Measurements from ENCODE around the gene SLC12A4. TPM values are rescaled to one million over a fixed set of nuclear protein-coding genes. Genes with fewer than 3 reads are reported as not detected.

The SLC12A4 gene
- total and polyA plus RNA-seq, 2 of the 13 experiments (the other 11 are each of a cell fraction or from before 2014, with no cell fraction given) = 65.1 to 84.3 TPM

DNA sequence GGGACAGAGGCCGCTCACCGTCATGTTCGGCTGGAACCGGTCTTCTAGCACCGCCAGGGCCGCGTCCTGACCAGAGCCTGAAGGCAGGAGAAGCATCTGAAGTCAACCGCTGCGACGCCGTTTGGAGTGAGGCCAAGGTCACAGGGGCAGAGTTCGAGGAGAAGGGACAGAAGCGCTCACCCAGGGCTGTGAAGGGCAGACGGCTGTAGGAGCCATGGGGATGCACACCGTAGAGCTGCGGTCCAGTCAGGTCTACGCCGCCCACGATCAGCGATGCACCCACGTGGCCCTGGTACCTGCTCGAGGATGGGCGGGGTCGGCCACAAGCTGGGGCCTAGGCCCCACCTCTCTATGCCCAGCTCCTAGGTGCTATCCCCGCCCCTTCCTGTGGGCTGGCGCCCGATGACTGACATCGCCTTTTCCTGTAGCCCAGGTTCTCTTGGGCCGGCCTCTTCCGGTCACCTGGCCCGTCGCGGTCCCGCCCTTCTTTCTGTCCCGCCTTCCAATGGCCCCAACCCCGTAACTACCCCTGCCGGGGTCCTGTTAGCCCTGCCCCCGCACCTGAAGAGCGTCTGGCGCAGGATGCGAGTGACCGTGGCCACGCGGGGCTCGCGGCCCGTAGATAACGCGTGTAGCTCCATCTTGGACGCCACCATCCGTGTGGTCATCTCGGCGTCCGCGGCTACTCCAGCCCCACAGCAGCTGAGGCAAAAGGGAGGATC lies 32.9 kb downstream of the SLC12A4 start (continued):
- TF ChIP-seq, protein P1, sequence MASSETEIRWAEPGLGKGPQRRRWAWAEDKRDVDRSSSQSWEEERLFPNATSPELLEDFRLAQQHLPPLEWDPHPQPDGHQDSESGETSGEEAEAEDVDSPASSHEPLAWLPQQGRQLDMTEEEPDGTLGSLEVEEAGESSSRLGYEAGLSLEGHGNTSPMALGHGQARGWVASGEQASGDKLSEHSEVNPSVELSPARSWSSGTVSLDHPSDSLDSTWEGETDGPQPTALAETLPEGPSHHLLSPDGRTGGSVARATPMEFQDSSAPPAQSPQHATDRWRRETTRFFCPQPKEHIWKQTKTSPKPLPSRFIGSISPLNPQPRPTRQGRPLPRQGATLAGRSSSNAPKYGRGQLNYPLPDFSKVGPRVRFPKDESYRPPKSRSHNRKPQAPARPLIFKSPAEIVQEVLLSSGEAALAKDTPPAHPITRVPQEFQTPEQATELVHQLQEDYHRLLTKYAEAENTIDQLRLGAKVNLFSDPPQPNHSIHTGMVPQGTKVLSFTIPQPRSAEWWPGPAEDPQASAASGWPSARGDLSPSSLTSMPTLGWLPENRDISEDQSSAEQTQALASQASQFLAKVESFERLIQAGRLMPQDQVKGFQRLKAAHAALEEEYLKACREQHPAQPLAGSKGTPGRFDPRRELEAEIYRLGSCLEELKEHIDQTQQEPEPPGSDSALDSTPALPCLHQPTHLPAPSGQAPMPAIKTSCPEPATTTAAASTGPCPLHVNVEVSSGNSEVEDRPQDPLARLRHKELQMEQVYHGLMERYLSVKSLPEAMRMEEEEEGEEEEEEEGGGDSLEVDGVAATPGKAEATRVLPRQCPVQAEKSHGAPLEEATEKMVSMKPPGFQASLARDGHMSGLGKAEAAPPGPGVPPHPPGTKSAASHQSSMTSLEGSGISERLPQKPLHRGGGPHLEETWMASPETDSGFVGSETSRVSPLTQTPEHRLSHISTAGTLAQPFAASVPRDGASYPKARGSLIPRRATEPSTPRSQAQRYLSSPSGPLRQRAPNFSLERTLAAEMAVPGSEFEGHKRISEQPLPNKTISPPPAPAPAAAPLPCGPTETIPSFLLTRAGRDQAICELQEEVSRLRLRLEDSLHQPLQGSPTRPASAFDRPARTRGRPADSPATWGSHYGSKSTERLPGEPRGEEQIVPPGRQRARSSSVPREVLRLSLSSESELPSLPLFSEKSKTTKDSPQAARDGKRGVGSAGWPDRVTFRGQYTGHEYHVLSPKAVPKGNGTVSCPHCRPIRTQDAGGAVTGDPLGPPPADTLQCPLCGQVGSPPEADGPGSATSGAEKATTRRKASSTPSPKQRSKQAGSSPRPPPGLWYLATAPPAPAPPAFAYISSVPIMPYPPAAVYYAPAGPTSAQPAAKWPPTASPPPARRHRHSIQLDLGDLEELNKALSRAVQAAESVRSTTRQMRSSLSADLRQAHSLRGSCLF (CRISPR knock-in tag; IDR thresholded peaks at IDR 0.05; ENCODE audit: borderline replicate concordance) = no peak
- TF ChIP-seq DMAP1 (CRISPR knock-in tag; IDR thresholded peaks at IDR 0.05) (peak; percentile 71; the same call in 1 of the 2 replicates), SMARCE1 (IDR thresholded peaks at IDR 0.05; ENCODE audit: borderline replicate concordance) (no peak), ZNF12 (CRISPR knock-in tag; IDR thresholded peaks at IDR 0.05) (peak; percentile 83), SAFB2 (CRISPR knock-in tag; IDR thresholded peaks at IDR 0.05; ENCODE audit: borderline replicate concordance, low read depth) (no peak; the same call in 1 of the 2 replicates), ZNF773 (CRISPR knock-in tag; IDR thresholded peaks at IDR 0.05; ENCODE audit: borderline replicate concordance) (peak; percentile 79; the same call in 1 of the 2 replicates), ZNF24 (IDR thresholded peaks at IDR 0.05) (no peak), ZBTB38 (CRISPR knock-in tag; IDR thresholded peaks at IDR 0.05) (peak; percentile 74; the same call in 1 of the 2 replicates), NFATC3 (CRISPR knock-in tag; IDR thresholded peaks at IDR 0.05) (peak; percentile 98), ZNF3 (CRISPR knock-in tag; IDR thresholded peaks at IDR 0.05) (no peak), TEAD3 (CRISPR knock-in tag; optimal IDR thresholded peaks at IDR 0.05; ENCODE audit: borderline replicate concordance) (peak; percentile 14), ATF1 (CRISPR knock-in tag; IDR thresholded peaks at IDR 0.05) (no peak), ZNF720 (CRISPR knock-in tag; IDR thresholded peaks at IDR 0.05) (peak; percentile 61; the same call in 1 of the 2 replicates), GTF3A (CRISPR knock-in tag; conservative IDR thresholded peaks at IDR 0.05) (peak; percentile 96), FOXP1 (IDR thresholded peaks at IDR 0.05) (no peak), FOXP1 (CRISPR knock-in tag; IDR thresholded peaks at IDR 0.05) (no peak), SNAI1 (CRISPR knock-in tag; IDR thresholded peaks at IDR 0.05; ENCODE audit: borderline replicate concordance) (peak; percentile 93; the same call in 1 of the 2 replicates), MTA3 (CRISPR knock-in tag; IDR thresholded peaks at IDR 0.05) (no peak), NONO (IDR thresholded peaks at IDR 0.05) (no peak), NONO (CRISPR knock-in tag; conservative IDR thresholded peaks at IDR 0.05) (peak; percentile 73), ATF7 (IDR thresholded peaks at IDR 0.05) (no peak), ATF7 (CRISPR knock-in tag; IDR thresholded peaks at IDR 0.05) (peak; percentile 71), CHD4 (IDR thresholded peaks at IDR 0.05; ENCODE audit: borderline replicate concordance, low read length) (no peak)
- TF ChIP-seq, protein P2, sequence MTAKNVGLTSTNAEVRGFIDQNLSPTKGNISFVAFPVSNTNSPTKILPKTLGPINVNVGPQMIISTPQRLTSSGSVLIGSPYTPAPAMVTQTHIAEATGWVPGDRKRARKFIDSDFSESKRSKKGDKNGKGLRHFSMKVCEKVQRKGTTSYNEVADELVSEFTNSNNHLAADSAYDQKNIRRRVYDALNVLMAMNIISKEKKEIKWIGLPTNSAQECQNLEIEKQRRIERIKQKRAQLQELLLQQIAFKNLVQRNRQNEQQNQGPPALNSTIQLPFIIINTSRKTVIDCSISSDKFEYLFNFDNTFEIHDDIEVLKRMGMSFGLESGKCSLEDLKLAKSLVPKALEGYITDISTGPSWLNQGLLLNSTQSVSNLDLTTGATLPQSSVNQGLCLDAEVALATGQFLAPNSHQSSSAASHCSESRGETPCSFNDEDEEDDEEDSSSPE (CRISPR knock-in tag; IDR thresholded peaks at IDR 0.05) = peak; percentile 76
- TF ChIP-seq, protein P3, sequence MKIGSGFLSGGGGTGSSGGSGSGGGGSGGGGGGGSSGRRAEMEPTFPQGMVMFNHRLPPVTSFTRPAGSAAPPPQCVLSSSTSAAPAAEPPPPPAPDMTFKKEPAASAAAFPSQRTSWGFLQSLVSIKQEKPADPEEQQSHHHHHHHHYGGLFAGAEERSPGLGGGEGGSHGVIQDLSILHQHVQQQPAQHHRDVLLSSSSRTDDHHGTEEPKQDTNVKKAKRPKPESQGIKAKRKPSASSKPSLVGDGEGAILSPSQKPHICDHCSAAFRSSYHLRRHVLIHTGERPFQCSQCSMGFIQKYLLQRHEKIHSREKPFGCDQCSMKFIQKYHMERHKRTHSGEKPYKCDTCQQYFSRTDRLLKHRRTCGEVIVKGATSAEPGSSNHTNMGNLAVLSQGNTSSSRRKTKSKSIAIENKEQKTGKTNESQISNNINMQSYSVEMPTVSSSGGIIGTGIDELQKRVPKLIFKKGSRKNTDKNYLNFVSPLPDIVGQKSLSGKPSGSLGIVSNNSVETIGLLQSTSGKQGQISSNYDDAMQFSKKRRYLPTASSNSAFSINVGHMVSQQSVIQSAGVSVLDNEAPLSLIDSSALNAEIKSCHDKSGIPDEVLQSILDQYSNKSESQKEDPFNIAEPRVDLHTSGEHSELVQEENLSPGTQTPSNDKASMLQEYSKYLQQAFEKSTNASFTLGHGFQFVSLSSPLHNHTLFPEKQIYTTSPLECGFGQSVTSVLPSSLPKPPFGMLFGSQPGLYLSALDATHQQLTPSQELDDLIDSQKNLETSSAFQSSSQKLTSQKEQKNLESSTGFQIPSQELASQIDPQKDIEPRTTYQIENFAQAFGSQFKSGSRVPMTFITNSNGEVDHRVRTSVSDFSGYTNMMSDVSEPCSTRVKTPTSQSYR (CRISPR knock-in tag; IDR thresholded peaks at IDR 0.05; ENCODE audit: borderline replicate concordance) = peak; percentile 84; the same call in 1 of the 2 replicates
